DMS53 treated with DMSO at 0.1 percent for 48 hours (cell line): ENCODE data around the gene REXO1.

Experiments
- DNase-seq: peaks from one replicate; lab custom pipeline; 2025; ENCODE audit not compliant: unreplicated experiment; lab: John Stamatoyannopoulos, UW

The REXO1 gene

DNA sequence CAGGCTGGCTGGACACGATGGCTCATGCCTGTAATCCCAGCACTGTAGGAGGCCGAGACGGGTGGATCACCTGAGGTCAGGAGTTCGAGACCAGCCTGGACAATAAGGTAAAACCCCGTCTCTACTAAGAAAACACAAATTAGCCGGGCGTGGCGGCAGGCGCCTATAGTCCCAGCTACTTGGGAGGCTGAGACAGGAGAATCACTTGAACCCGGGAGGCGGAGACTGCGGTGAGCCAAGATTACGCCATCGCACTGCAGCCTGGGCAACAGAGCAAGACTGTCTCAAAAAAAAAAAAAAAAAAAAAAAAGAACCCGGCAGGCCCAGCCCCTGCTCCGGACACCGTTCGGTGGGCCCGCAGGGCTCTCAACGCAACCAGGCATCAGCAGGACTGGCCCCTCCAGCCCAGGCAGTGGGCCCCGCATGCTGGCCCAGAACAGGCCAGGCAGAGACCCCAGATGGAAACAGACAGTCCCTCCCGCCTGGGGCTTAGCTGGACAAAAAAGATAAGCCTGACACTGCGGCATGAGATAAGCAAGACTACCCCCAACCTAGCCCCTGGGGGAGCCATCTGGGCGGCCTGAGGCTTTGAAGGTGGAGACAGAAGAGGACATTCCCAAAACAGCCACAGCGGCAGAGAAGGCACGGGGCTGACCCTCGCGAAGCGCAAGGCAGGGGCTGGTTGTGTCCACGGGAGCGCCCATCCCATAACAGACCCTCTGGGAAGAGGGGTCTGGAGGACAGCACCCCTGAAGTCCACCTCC is 11.6 kb downstream of the REXO1 start:
- DNase-seq = no peak

DNA sequence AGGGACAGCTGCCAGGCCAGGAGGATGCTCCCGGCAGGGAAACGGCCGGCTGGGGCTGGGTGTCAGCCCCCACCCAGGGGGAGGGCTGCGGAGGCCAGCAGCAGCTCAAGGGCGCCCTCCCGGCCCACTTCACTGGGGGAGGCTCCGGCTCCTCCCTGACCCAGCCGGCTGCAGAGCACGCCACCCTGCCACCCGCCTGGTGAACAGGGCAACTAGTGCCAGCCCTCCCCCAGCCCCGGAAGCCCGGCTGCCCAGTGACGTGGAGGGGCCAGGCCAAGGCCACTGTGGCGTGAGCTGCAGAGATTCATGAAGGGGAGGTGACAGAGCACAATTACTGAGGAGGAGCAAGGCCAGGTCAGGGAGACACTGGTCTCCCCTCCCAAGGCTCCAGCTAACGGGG is 14.7 kb downstream of the REXO1 start:
- DNase-seq = no peak

GRCh38 chr19:1832046-1832663 is 16.1 kb downstream of the REXO1 start:
- no peak for DNase-seq

GRCh38 chr19:1830978-1831377 is 17.3 kb downstream of the REXO1 start:
- no peak for DNase-seq

DNA sequence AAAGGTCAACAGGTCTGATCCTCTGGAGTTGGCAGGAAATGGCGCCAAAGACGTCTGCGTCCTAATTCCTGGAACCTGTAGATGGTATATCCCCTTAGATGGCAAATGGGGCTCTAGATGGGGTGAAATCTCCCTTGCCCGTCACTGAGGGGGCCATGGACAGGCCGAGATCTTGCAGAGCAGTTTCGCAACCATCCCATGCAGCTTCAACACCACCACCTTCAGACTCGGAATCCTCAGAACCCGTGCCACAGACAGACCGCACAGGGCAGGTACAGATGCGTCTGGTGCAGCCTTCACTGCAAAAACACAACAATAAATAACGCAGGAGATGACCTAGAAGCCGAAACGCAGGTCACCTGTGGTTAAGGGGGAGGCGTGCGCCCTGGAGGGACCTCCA is 17.7 kb downstream of the REXO1 start:
- no peak for DNase-seq

- no peak for DNase-seq
These were observed 18.3 kb downstream of the REXO1 start for GRCh38 chr19:1829958-1830357.

GRCh38 chr19:1828279-1829238 is 19.7 kb downstream of the REXO1 start:
- DNase-seq = no peak

GRCh38 chr19:1827566-1828278 is 20.6 kb downstream of the REXO1 start:
- no peak for DNase-seq

GRCh38 chr19:1826557-1827521 is 21.4 kb downstream of the REXO1 start:
- no peak for DNase-seq

GRCh38 chr19:1825909-1826556 is 22.2 kb downstream of the REXO1 start:
- peak; percentile 26 for DNase-seq

- DNase-seq = no peak
These were observed 24.0 kb downstream of the REXO1 start for GRCh38 chr19:1824252-1824622.

DNA sequence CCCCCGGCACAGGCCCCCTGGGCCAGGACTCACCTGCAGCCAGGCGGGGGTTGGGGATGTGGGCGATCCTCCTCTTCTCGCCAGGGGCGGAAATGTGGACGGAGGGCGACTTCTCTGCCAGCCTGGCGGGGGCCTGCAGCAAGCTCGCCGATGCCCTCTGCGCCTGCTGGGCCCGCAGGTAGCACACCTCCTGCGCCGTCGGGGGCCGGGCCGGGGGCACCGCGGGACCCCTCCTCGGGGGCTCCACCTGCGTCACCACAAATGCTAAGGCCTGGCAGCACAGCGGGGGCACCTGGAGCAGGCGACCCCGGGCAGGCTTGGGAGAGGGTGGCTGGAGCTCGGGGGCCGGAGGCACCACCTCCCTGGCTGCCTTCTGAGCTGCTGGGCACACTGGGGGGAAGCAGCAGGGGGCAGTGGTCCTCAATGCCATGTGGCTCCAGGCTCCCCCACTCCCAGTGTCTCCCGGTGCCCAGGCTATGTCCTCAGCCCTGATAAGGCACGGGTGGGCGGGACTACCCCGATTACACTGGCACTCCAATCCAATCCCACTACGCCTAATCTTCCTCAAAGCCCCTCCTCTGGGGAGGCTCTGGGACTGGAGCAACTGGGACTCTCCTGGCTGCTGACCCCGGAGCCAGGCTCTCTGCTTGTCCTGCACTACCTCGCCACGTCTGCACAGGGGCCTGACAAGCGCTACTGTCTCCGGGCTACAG is 24.6 kb downstream of the REXO1 start:
- no peak for DNase-seq

GRCh38 chr19:1823020-1823419 is 25.3 kb downstream of the REXO1 start:
- DNase-seq = no peak

GRCh38 chr19:1822210-1822609 is 26.1 kb downstream of the REXO1 start:
- DNase-seq = no peak

- DNase-seq = no peak
These were observed 28.7 kb downstream of the REXO1 start for GRCh38 chr19:1819341-1820255.

GRCh38 chr19:1818549-1819195 is 29.6 kb downstream of the REXO1 start:
- DNase-seq = no peak

DNA sequence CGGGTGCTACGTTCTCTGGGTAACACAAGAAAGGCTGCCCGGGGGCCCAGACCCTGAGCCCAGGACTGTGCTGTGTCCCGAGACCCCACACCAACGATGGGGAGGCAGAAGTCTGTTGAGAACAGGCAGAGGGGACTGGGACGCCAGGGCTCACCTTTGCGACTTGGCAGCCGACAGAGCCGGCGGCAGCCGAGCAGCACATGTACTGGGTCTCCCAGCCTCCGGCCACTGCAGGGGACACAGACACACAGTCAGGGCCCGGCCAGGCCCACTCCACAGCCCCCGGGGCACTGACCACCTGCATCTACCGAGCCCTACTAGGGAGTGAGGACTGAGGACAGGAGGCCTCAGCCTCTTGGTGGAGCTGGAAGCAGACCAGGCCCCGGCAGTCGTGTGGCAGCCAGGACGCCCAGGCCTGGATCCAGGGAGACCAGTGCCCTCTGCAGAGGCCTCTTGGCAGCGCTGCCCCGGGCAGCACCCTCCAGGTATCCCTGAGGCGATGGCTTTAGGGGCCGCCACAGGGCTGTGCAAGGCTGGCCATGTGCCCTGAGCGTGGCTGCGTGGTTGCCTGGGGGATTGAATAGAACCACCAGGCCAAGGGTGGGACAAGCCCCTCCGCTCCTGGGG is 30.6 kb downstream of the REXO1 start:
- no peak for DNase-seq
